ENCODE data around the gene ZNF621. TPM values are rescaled to one million over a fixed set of nuclear protein-coding genes. Genes with fewer than 3 reads are reported as not detected.

The ZNF621 gene
- total RNA-seq, 2 experiments from 2014 or later: 5.0 to 22.0 TPM

- Histone ChIP-seq H3K4me3 (ENCODE audit: low read depth, low read length, poor library complexity, severe bottlenecking) (no peak overlapping the region), H3K4me2 (ENCODE audit: low read length) (no peak overlapping the region), H3K9me2 (ENCODE audit: insufficient read depth, low read length) (no peaks in the 10 kb centered on the region), H3K9me3 (ENCODE audit: low read length) (no peaks in the 10 kb centered on the region), H3K27ac (ENCODE audit: low read depth, low read length, poor library complexity, severe bottlenecking) (no peak overlapping the region), H3K4me1 (ENCODE audit: insufficient read depth, low read length, poor library complexity, severe bottlenecking) (no peaks in the 10 kb centered on the region), H2AFZ (ENCODE audit: low read length) (no peak overlapping the region), H3K79me2 (ENCODE audit: insufficient read depth, low read depth, low read length) (no peaks in the 10 kb centered on the region), H4K20me1 (ENCODE audit: insufficient read depth, low read length) (no peaks in the 10 kb centered on the region), H3K36me3 (ENCODE audit: insufficient read depth, low read length) (peaks cover 22% of the 10 kb centered on the region; the same call in 1 of the 2 replicates)
- BruUV-seq (replicated peaks): no TSS peak
- ChIA-PET POLR2A (interaction anchor here (0.7 kb wide), 1 partner anchor 966 kb away, joined by 3 read pairs; no protein-coding TSS in a partner anchor), CTCF (ENCODE audit: unreplicated experiment) (no interaction called here)
- DNase-seq (ENCODE audit: low spot score): no peak
- no peak for TF ChIP-seq EZH2phosphoT487 (IDR thresholded peaks at IDR 0.05; ENCODE audit: borderline replicate concordance, low read depth, low read length)
- no peak for TF ChIP-seq CTCF (conservative IDR thresholded peaks at IDR 0.05; ENCODE audit: low read length)
- intact Hi-C loops (cut with micrococcal nuclease; ENCODE audit: unreplicated experiment): no loop called here
These were observed 9.5 kb downstream of the ZNF621 start for GRCh38 chr3:40534283-40534682.

- Histone ChIP-seq H3K79me2 (ENCODE audit: insufficient read depth, low read depth, low read length) (no peaks in the 10 kb centered on the region), H2AFZ (ENCODE audit: low read length) (no peak overlapping the region), H3K4me1 (ENCODE audit: insufficient read depth, low read length, poor library complexity, severe bottlenecking) (no peaks in the 10 kb centered on the region), H3K36me3 (ENCODE audit: insufficient read depth, low read length) (no peaks in the 10 kb centered on the region), H3K9me3 (ENCODE audit: low read length) (no peaks in the 10 kb centered on the region), H3K27ac (ENCODE audit: low read depth, low read length, poor library complexity, severe bottlenecking) (no peak overlapping the region), H3K9me2 (ENCODE audit: insufficient read depth, low read length) (no peaks in the 10 kb centered on the region), H3K4me3 (ENCODE audit: low read depth, low read length, poor library complexity, severe bottlenecking) (no peak overlapping the region), H4K20me1 (ENCODE audit: insufficient read depth, low read length) (no peaks in the 10 kb centered on the region), H3K4me2 (ENCODE audit: low read length) (no peak overlapping the region)
- no TSS peak for BruUV-seq (replicated peaks)
- ChIA-PET POLR2A (interaction anchor here (0.7 kb wide), 1 partner anchor 20 kb away, joined by 3 read pairs; no protein-coding TSS in a partner anchor), CTCF (ENCODE audit: unreplicated experiment) (no interaction called here)
- no peak for TF ChIP-seq EZH2phosphoT487 (IDR thresholded peaks at IDR 0.05; ENCODE audit: borderline replicate concordance, low read depth, low read length)
- no peak for TF ChIP-seq CTCF (conservative IDR thresholded peaks at IDR 0.05; ENCODE audit: low read length)
- DNase-seq (ENCODE audit: low spot score): no peak
- intact Hi-C loops (cut with micrococcal nuclease; ENCODE audit: unreplicated experiment): no loop called here
These were observed 22.1 kb downstream of the ZNF621 start for GRCh38 chr3:40546816-40547215.

DNA sequence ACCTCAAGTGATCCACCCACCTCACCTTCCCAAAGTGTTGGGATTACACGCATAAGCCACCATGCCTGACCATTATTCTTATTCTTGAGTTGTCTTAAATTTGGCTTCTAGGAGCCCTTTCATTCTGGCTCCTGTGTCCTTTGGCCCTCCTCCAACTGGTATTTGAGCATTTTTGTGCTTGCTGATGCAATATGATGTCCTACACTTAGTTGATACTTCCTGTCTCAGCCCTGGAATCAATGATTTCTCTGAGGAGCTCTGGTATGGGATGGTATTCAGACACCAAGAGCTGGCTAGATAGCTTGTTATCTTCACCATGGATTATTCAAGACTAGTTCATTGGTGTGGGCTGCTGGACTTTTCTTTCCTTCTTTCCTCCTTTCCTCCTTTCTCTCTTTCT, 25.4 kb downstream of the ZNF621 start:
- CTCF ChIA-PET (ENCODE audit: unreplicated experiment): no interaction called here
- no peak for TF ChIP-seq EZH2phosphoT487 (IDR thresholded peaks at IDR 0.05; ENCODE audit: borderline replicate concordance, low read depth, low read length)
- no peak for TF ChIP-seq CTCF (conservative IDR thresholded peaks at IDR 0.05; ENCODE audit: low read length)

More for the DNA sequence above, 25.4 kb downstream of the ZNF621 start:
- H3K4me2 ChIP-seq (ENCODE audit: low read length): no peak overlapping the region
- no peaks in the 10 kb centered on the region for H3K79me2 ChIP-seq (ENCODE audit: insufficient read depth, low read depth, low read length)
- no peak overlapping the region for H3K27ac ChIP-seq (ENCODE audit: low read depth, low read length, poor library complexity, severe bottlenecking)
- H2AFZ ChIP-seq (ENCODE audit: low read length): no peak overlapping the region
- no peaks in the 10 kb centered on the region for H3K9me2 ChIP-seq (ENCODE audit: insufficient read depth, low read length)
- H3K4me3 ChIP-seq (ENCODE audit: low read depth, low read length, poor library complexity, severe bottlenecking): no peak overlapping the region
- DNase-seq (ENCODE audit: low spot score): no peak
- H3K36me3 ChIP-seq (ENCODE audit: insufficient read depth, low read length): no peaks in the 10 kb centered on the region
- H4K20me1 ChIP-seq (ENCODE audit: insufficient read depth, low read length): no peaks in the 10 kb centered on the region
- intact Hi-C loops (cut with micrococcal nuclease; ENCODE audit: unreplicated experiment): no loop called here
- no peaks in the 10 kb centered on the region for H3K9me3 ChIP-seq (ENCODE audit: low read length)
- BruUV-seq (replicated peaks): no TSS peak
- H3K4me1 ChIP-seq (ENCODE audit: insufficient read depth, low read length, poor library complexity, severe bottlenecking): no peaks in the 10 kb centered on the region
- POLR2A ChIA-PET: no interaction called here
